Brain microvascular endothelial cell (primary cell): ENCODE measurements around the gene SPNS2.

Experiments
- DNase-seq: peaks from one replicate; pipeline ENCODE4 v3.0.0-alpha.2; 2020
- H3K27ac ChIP-seq: fragments of 250-450 bp; sonication (Bioruptor Pico); 2 replicates; pipeline ENCODE4 v1.5.1; 2020; ENCODE audit warnings: mild to moderate bottlenecking, moderate library complexity
- H3K27me3 ChIP-seq: fragments of 250-450 bp; sonication (Bioruptor Pico); replicated peaks from 2 replicates; pipeline ENCODE4 v1.5.1; 2020; ENCODE audit warnings: mild to moderate bottlenecking
- H3K36me3 ChIP-seq: fragments of 250-450 bp; sonication (Bioruptor Pico); replicated peaks from 2 replicates; pipeline ENCODE4 v1.5.1; 2020; ENCODE audit warnings: mild to moderate bottlenecking
- H3K4me3 ChIP-seq: 2 replicates; pipeline ENCODE4 v1.5.1; 2011; ENCODE audit warnings: low read depth, mild to moderate bottlenecking, control low read depth, low read length, moderate library complexity
- in situ Hi-C: cut with HindIII; loops from 2 replicates; pipeline ENCODE4 v1.10.0; 2017; ENCODE audit warnings: low sequenced_read_pairs, low pct_ligation_motif_present
- TF ChIP-seq, protein P1 (sequence below): IDR thresholded peaks from 2 replicates; pipeline ENCODE4 v1.5.1; 2011; ENCODE audit warnings: low read depth, mild to moderate bottlenecking, moderate library complexity, low read length, control low read depth, inconsistent platforms; ENCODE audit errors: missing control alignments

Gene SPNS2

GRCh38 chr17:4501295-4501949 is 2.7 kb downstream of the SPNS2 start:
- DNase-seq = no peak
- no peaks in the 10 kb centered on the region for H3K36me3 ChIP-seq
- no peak overlapping the region for H3K4me3 ChIP-seq
- H3K27ac ChIP-seq = no peak overlapping the region
- peaks cover 37% of the 10 kb centered on the region for H3K27me3 ChIP-seq
- in situ Hi-C loops = no loop called here
- TF ChIP-seq, protein P1, sequence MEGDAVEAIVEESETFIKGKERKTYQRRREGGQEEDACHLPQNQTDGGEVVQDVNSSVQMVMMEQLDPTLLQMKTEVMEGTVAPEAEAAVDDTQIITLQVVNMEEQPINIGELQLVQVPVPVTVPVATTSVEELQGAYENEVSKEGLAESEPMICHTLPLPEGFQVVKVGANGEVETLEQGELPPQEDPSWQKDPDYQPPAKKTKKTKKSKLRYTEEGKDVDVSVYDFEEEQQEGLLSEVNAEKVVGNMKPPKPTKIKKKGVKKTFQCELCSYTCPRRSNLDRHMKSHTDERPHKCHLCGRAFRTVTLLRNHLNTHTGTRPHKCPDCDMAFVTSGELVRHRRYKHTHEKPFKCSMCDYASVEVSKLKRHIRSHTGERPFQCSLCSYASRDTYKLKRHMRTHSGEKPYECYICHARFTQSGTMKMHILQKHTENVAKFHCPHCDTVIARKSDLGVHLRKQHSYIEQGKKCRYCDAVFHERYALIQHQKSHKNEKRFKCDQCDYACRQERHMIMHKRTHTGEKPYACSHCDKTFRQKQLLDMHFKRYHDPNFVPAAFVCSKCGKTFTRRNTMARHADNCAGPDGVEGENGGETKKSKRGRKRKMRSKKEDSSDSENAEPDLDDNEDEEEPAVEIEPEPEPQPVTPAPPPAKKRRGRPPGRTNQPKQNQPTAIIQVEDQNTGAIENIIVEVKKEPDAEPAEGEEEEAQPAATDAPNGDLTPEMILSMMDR = no peak

- DNase-seq = no peak
- TF ChIP-seq, protein P1 = no peak
- H3K27ac ChIP-seq = no peak overlapping the region
- H3K4me3 ChIP-seq = no peak overlapping the region
- H3K36me3 ChIP-seq = no peaks in the 10 kb centered on the region
- peaks cover 33% of the 10 kb centered on the region for H3K27me3 ChIP-seq
- in situ Hi-C loops = no loop called here
These were observed 3.9 kb downstream of the SPNS2 start for GRCh38 chr17:4502466-4503154.

DNA sequence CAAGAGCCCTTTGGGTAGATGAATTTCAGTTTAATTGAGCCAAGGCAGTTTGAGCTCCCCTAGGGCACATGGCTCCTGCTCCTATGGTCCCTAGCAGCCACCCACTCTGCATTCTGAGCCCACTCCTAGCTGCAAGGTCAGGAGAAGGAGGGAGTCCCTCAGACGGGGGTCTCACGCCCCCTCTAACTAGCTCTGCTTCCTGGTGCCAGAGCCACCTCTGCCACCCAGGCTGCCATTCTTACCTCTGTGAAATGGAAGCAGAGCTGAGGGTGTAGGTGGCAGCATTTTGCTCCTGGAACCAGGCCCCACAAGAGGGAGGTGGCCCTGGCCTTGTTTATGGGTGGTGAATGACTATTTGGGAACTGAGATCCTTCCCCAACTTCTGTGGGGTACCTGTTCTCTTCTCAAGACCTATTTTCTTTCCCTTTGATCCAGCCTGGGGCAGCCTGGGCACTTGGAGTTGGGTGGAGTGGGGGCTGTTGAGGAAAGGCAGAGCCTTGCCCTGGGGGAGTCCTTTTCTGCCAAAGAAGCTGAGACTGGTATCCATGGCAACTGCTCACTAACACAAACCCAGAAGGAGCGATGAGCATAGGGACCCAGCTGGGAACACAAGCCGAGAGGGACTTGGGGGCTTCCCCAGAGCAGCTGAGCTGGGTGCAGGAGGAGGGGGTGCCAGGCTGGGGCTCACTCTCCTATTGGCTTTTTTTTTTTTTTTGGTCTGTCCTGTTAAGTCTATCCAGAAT is 4.8 kb downstream of the SPNS2 start:
- TF ChIP-seq, protein P1 = no peak
- no peak overlapping the region for H3K4me3 ChIP-seq
- in situ Hi-C loops = no loop called here
- H3K27ac ChIP-seq = no peak overlapping the region
- no peaks in the 10 kb centered on the region for H3K36me3 ChIP-seq
- DNase-seq = no peak
- H3K27me3 ChIP-seq = peaks cover 24% of the 10 kb centered on the region

DNA sequence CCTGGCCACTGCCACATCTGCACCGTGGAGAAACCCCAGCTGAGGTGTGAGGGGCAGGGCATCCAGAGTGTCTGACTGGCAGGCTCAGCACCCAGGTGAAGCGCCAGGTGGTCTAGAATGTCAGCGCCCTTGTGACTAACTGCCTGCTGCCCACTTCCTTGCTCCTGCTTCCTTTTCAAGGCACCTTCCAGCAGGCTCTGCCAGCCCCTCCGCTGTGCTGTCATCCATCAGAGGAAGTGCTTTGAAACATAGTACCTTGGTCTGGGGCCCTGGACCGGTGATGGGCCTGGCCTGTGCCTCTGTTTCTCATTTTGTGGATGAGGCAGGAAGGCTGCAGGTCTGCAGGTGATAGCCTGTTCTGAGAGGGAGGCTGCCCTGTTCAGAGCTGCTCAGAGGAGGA is 5.5 kb downstream of the SPNS2 start:
- Histone ChIP-seq H3K4me3 (no peak overlapping the region), H3K27ac (no peak overlapping the region), H3K36me3 (no peaks in the 10 kb centered on the region), H3K27me3 (peaks cover 22% of the 10 kb centered on the region)
- TF ChIP-seq, protein P1 = no peak
- in situ Hi-C loops = no loop called here
- DNase-seq = no peak

DNA sequence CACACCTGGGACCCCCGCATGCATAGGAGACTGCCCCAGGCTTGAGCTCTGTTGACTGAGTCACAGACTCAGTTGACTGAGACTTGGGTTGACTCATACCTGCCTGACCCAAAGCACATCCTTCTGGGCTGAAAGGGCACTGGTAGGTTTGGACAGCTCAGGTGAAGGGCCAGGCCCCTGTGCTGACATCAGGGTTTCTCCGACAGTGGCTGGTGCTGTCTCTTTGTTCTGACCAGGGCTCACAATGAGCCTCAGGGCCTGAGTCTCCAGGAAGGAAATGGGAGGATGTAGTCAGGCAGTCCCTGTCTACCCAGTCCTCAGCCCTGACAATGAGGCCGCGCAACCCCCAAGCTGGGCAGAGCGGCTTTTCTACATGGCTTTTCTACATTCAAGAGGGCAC is 6.5 kb downstream of the SPNS2 start:
- H3K27ac ChIP-seq = no peak overlapping the region
- H3K27me3 ChIP-seq = peaks cover 12% of the 10 kb centered on the region
- no peak overlapping the region for H3K4me3 ChIP-seq
- DNase-seq = no peak
- no peaks in the 10 kb centered on the region for H3K36me3 ChIP-seq
- TF ChIP-seq, protein P1 = no peak
- in situ Hi-C loops = no loop called here
